CD8-positive, alpha-beta memory T cell (primary cell): ENCODE data around the gene HACD4. TPM values are rescaled to one million over a fixed set of nuclear protein-coding genes. Genes with fewer than 3 reads are reported as not detected.

Experiments
- CTCF ChIA-PET: fragments of 350-600 bp; sonication (Branson Sonifier 250); formaldehyde crosslinking; loops from one replicate; lab custom pipeline; 2021; ENCODE audit warnings: antibody characterized with exemption; lab: Charles Lee
- POLR2A ChIA-PET: fragments of 350-600 bp; sonication (Branson Sonifier 250); formaldehyde crosslinking; loops from one replicate; lab custom pipeline; 2021; ENCODE audit warnings: antibody characterized with exemption; lab: Charles Lee
- DNase-seq, 5 donors: peaks; one replicate each; pipeline versions ENCODE4 v3.0.0 to v3.0.0-alpha.2; 2020 to 2022; ENCODE audit warnings: mixed read lengths in 1 of 5
- H3K27ac ChIP-seq: one replicate; pipeline ENCODE4 v1.7.0; 2013; ENCODE audit warnings: low read depth, mild to moderate bottlenecking, low read length, moderate library complexity
- H3K27me3 ChIP-seq: 2 replicates; pipeline ENCODE4 v1.7.0; 2013; ENCODE audit warnings: low read length, mild to moderate bottlenecking; ENCODE audit not compliant: insufficient read depth, poor library complexity, severe bottlenecking
- H3K36me3 ChIP-seq: 2 replicates; pipeline ENCODE4 v1.7.0; 2013; ENCODE audit warnings: mild to moderate bottlenecking, low read length, moderate library complexity; ENCODE audit not compliant: insufficient read depth
- H3K4me1 ChIP-seq: 2 replicates; pipeline ENCODE4 v1.7.0; 2013; ENCODE audit warnings: mild to moderate bottlenecking, low read length, moderate library complexity; ENCODE audit not compliant: insufficient read depth
- H3K4me3 ChIP-seq: 2 replicates; pipeline ENCODE4 v1.7.0; 2013; ENCODE audit warnings: mild to moderate bottlenecking, low read length
- H3K9me3 ChIP-seq: 2 replicates; pipeline ENCODE4 v1.7.0; 2013; ENCODE audit warnings: mild to moderate bottlenecking, low read length
- H3K27ac Mint-ChIP-seq, 8 donors: one replicate each; pipeline ENCODE4 v1.8.0; 2020 to 2021; ENCODE audit warnings: mixed read lengths in 8 of 8, mild to moderate bottlenecking in 6 of 8, inconsistent platforms in 3 of 8, moderate library complexity in 3 of 8
- H3K27me3 Mint-ChIP-seq, 2 donors: one replicate each; pipeline ENCODE4 v1.8.0; 2020 to 2021; ENCODE audit warnings: mixed read lengths in 2 of 2, mild to moderate bottlenecking in 1 of 2, moderate library complexity in 1 of 2
- H3K36me3 Mint-ChIP-seq, 3 donors: one replicate each; pipeline ENCODE4 v1.8.0; 2020 to 2021; ENCODE audit warnings: mixed read lengths in 3 of 3, inconsistent platforms in 1 of 3, mild to moderate bottlenecking in 1 of 3
- H3K4me1 Mint-ChIP-seq, 3 donors: one replicate each; pipeline ENCODE4 v1.8.0; 2020 to 2021; ENCODE audit warnings: mixed read lengths in 3 of 3, inconsistent platforms in 1 of 3, mild to moderate bottlenecking in 1 of 3
- H3K4me3 Mint-ChIP-seq, 7 donors: one replicate each; pipeline ENCODE4 v1.8.0; 2020 to 2021; ENCODE audit warnings: mixed read lengths in 7 of 7, mild to moderate bottlenecking in 6 of 7, moderate library complexity in 4 of 7, inconsistent platforms in 2 of 7
- H3K9me3 Mint-ChIP-seq, 5 donors: one replicate each; pipeline ENCODE4 v1.8.0; 2020 to 2022; ENCODE audit warnings: mixed read lengths in 5 of 5, mild to moderate bottlenecking in 3 of 5, moderate library complexity in 2 of 5, inconsistent platforms in 1 of 5
- polyA plus RNA-seq: library from polyadenylated mRNA; unstranded; fragments of 300-500 nt; fragmentation: Illumina TruSeq; gene quantifications from one replicate; pipeline ENCODE4 v1.2.3, GENCODE V29; 2021
- total RNA-seq, 2 experiments: library from RNA; stranded (reverse); gene quantifications; one replicate each; pipeline ENCODE4 v1.2.3, GENCODE V29; 2021

HACD4 gene
- total and polyA plus RNA-seq, 3 experiments from 2014 or later = 4.4 to 8.3 (median 4.4) TPM

DNA sequence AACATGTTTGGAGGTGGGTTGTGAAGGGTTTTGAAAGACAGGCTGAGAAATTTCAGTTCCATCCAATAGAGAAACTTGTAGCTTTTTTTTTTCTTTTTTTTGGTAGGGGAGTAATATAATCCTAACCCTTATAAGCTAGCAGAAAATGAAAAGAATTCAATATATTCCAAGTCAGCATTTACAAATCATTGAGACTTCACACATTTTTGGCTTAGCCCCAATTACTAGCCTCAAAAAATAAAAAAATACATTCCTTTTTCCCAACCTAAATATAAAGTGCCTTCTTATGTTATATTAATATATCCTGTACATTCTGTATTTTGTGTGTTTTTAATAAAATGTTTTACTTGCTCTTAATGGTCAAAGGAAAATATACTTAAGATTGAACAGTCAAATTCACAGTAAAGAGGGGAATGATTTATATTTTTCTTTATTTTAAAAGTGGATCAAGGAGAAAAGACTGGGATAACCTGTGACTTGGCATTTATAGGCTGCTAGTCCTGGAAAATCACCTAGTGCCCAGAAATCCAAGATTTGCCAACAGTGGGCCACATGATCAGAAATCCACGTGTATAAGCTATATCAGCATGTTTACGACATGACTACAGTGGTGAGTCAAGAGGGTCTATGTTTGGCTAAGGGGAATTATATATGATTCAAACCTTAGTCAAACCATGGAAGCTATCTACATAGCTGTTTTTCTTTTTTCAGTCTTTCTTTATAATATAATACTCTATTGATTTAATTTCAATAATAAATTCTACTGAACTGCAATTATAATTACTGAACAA, 14.5 kb downstream of the HACD4 start:
- no peaks in the 10 kb centered on the region for H3K27me3 ChIP-seq
- no peak overlapping the region for H3K27ac ChIP-seq
- ChIA-PET POLR2A (no interaction called here), CTCF (interaction anchor here (1.6 kb wide), 1 partner anchor 15 kb away, joined by 3 read pairs; the partner anchor contains the start of gene HACD4)
- Mint-ChIP-seq H3K9me3 (no peaks in the 10 kb centered on the region), H3K27me3 (no peaks in the 10 kb centered on the region), H3K36me3 (peaks cover 22 to 76% (median 36%) of the 10 kb centered on the region in 3 donors), H3K4me1 (peaks cover 22 to 51% (median 42%) of the 10 kb centered on the region in 3 donors), H3K27ac (peak overlapping the region in 1 of 8 donors; percentile 24), H3K4me3 (no peak overlapping the region)
- H3K4me1 ChIP-seq = no peaks in the 10 kb centered on the region
- DNase-seq = no peak
- no peaks in the 10 kb centered on the region for H3K9me3 ChIP-seq
- H3K4me3 ChIP-seq = no peak overlapping the region
- H3K36me3 ChIP-seq = no peaks in the 10 kb centered on the region

DNA sequence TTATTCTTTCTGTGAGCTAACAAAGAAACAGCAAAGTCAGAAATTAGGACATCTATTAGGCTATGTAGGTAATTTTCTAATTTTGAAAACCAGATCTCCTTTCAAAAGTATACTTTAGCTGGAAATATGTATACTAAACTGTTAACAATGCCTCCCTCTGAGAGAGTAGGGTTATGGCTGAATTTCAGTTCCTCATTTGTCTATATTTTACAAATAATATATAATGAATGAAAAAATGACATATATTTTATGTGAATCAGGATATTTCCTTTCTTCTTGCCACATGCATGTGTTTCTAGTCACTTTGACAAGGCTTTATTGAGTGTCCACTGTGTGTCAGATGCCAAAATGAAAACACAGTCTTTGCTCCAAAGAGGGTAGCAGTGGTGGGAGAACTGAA, 15.4 kb downstream of the HACD4 start:
- H3K36me3 ChIP-seq = no peaks in the 10 kb centered on the region
- Mint-ChIP-seq H3K9me3 (no peaks in the 10 kb centered on the region), H3K36me3 (peaks cover 20 to 77% (median 35%) of the 10 kb centered on the region in 3 donors), H3K27ac (peak overlapping the region in 2 of 8 donors; percentile 20 to 38), H3K4me3 (no peak overlapping the region), H3K4me1 (peaks cover 16 to 49% (median 34%) of the 10 kb centered on the region in 3 donors), H3K27me3 (no peaks in the 10 kb centered on the region)
- POLR2A ChIA-PET = no interaction called here
- no peaks in the 10 kb centered on the region for H3K4me1 ChIP-seq
- H3K4me3 ChIP-seq = no peak overlapping the region
- no peaks in the 10 kb centered on the region for H3K9me3 ChIP-seq
- CTCF ChIA-PET = no interaction called here
- H3K27me3 ChIP-seq = no peaks in the 10 kb centered on the region
- no peak overlapping the region for H3K27ac ChIP-seq
- DNase-seq = no peak

- no peak for DNase-seq
- Mint-ChIP-seq H3K27ac (peak overlapping the region in 2 of 8 donors; percentile 54 to 86), H3K9me3 (no peaks in the 10 kb centered on the region), H3K27me3 (no peaks in the 10 kb centered on the region), H3K4me3 (no peak overlapping the region), H3K4me1 (peaks cover 12 to 50% (median 27%) of the 10 kb centered on the region in 3 donors), H3K36me3 (peaks cover 20 to 80% (median 39%) of the 10 kb centered on the region in 3 donors)
- ChIA-PET POLR2A (no interaction called here), CTCF (no interaction called here)
- Histone ChIP-seq H3K9me3 (no peaks in the 10 kb centered on the region), H3K36me3 (no peaks in the 10 kb centered on the region), H3K4me3 (no peak overlapping the region), H3K27me3 (no peaks in the 10 kb centered on the region), H3K4me1 (no peaks in the 10 kb centered on the region), H3K27ac (no peak overlapping the region)
These were observed 16.2 kb downstream of the HACD4 start for GRCh38 chr9:21015129-21015815.

- peak in 2 of 5 donors; percentile 3 to 24 for DNase-seq
- Mint-ChIP-seq H3K36me3 (peaks cover 33 to 55% (median 34%) of the 10 kb centered on the region in 3 donors), H3K27me3 (no peaks in the 10 kb centered on the region), H3K27ac (peak overlapping the region; percentile 76 to 93 (median 80)), H3K4me1 (peaks cover 33 to 55% (median 48%) of the 10 kb centered on the region in 3 donors), H3K4me3 (peak overlapping the region; percentile 3 to 66 (median 45)), H3K9me3 (peaks cover 2 to 11% (median 5%) of the 10 kb centered on the region in 5 donors)
- no peak overlapping the region for H3K27ac ChIP-seq
- POLR2A ChIA-PET = interaction anchor here (0.5 to 1.4 kb wide), 2 partner anchors 28 to 29 kb away, joined by 4 to 8 read pairs; partner anchors contain the start of gene HACD4
- H3K4me1 ChIP-seq = peaks cover 17% of the 10 kb centered on the region
- H3K9me3 ChIP-seq = no peaks in the 10 kb centered on the region
- H3K27me3 ChIP-seq = no peaks in the 10 kb centered on the region
- peak overlapping the region; percentile 4 for H3K4me3 ChIP-seq
- CTCF ChIA-PET = interaction anchor here (1.2 to 1.5 kb wide), 2 partner anchors 13 to 29 kb away, joined by 4 to 6 read pairs; no protein-coding TSS in a partner anchor
- peaks cover 22% of the 10 kb centered on the region for H3K36me3 ChIP-seq
These were observed 29.4 kb downstream of the HACD4 start for GRCh38 chr9:21002040-21002439.

DNA sequence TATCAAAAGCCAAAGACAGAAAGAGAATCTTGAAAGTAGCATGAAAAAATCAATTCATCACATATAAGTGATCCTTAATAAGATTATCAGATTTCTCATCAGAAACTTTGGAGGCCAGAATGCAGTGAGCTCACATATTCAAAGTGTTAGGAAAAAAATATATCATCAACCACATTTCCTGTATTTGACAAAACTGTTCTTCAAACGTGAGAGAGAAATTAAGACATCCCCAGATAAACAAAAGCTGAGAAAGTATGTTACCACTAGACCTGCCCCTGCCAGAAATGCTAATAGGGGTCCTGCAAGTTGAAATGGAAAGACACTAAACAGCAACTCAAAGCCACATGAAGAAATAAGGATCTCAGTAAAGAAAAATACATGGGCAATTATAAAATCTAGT, 29.9 kb downstream of the HACD4 start:
- DNase-seq = peak in 2 of 5 donors; percentile 34 to 55
- CTCF ChIA-PET = interaction anchor here (1.2 to 1.5 kb wide), 2 partner anchors 13 to 29 kb away, joined by 4 to 6 read pairs; no protein-coding TSS in a partner anchor
- Histone ChIP-seq H3K4me3 (no peak overlapping the region), H3K4me1 (peaks cover 22% of the 10 kb centered on the region), H3K27me3 (no peaks in the 10 kb centered on the region), H3K9me3 (no peaks in the 10 kb centered on the region), H3K27ac (no peak overlapping the region), H3K36me3 (peaks cover 19% of the 10 kb centered on the region)
- peaks cover 28 to 50% (median 33%) of the 10 kb centered on the region in 3 donors for H3K36me3 Mint-ChIP-seq
- peak overlapping the region; percentile 3 to 66 (median 45) for H3K4me3 Mint-ChIP-seq
- POLR2A ChIA-PET = interaction anchor here (0.5 to 1.4 kb wide), 2 partner anchors 29 to 30 kb away, joined by 4 to 8 read pairs; partner anchors contain the start of gene HACD4
- peaks cover 2 to 11% (median 5%) of the 10 kb centered on the region in 5 donors for H3K9me3 Mint-ChIP-seq
- H3K27ac Mint-ChIP-seq = peak overlapping the region; percentile 76 to 93 (median 80)
- peaks cover 37 to 60% (median 52%) of the 10 kb centered on the region in 3 donors for H3K4me1 Mint-ChIP-seq
- no peaks in the 10 kb centered on the region for H3K27me3 Mint-ChIP-seq

DNA sequence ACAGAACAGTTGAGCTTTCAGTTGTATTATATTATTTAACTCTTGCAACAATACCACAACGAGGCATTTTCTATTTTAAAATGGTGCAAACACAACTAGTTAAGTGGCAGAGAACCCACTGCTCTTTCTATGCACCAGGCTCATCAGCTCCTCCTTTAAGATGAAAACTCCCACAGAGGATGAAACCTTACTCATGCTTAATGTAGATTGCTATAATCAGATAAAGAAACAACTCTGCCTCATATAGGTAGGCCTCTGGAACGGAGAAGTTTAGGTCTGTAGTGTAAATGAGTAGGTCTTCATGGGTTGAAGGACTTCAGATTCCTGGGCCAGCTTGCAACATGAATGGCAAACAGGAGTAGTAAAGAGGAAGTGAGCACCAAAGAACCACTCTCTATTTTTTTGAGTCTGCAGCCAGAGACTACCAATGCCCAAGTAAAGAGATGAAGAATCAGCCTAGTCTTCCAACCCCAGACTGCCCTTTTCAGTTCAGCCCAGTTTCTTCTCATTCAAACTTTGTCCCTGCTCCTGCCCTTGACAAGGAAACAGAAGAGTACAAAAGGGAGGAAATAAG, 33.9 kb downstream of the HACD4 start:
- Mint-ChIP-seq H3K36me3 (peaks cover 11 to 44% (median 21%) of the 10 kb centered on the region in 3 donors), H3K9me3 (peaks cover 2 to 11% (median 5%) of the 10 kb centered on the region in 5 donors)

DNA sequence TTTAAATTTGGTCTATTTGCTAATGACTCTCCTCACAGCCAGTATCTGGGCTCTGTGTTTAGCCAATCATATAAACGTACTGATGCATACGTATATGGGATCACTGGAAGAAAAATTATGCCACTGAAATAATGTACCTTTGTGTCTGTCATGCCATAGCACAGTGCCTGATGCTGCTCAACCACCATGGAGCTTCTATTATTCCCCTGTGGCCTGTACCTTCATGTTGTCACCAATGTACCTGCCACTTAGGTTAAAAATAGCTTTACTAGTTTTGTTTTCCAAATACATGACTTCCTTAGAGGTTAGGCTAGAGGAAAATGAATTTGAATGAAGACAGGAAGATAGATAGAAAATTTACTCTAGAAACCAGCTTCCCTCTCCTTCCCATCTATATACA, 34.6 kb downstream of the HACD4 start:
- Histone ChIP-seq H3K4me1 (peaks cover 13% of the 10 kb centered on the region), H3K27me3 (no peaks in the 10 kb centered on the region), H3K36me3 (no peaks in the 10 kb centered on the region), H3K9me3 (no peaks in the 10 kb centered on the region), H3K27ac (no peak overlapping the region), H3K4me3 (no peak overlapping the region)
- Mint-ChIP-seq H3K4me3 (peak overlapping the region in 4 of 7 donors; percentile 1 to 59 (median 45)), H3K36me3 (peaks cover 11 to 42% (median 25%) of the 10 kb centered on the region in 3 donors), H3K4me1 (peaks cover 50 to 61% (median 51%) of the 10 kb centered on the region in 3 donors), H3K9me3 (peaks cover 2 to 11% (median 5%) of the 10 kb centered on the region in 5 donors), H3K27me3 (no peaks in the 10 kb centered on the region), H3K27ac (peak overlapping the region; percentile 24 to 96 (median 81))
- DNase-seq = no peak
- ChIA-PET CTCF (no interaction called here), POLR2A (interaction anchor here (0.9 kb wide), 1 partner anchor 15 kb away, joined by 3 read pairs; no protein-coding TSS in a partner anchor)

More for the DNA sequence above, 33.9 kb downstream of the HACD4 start:
- Mint-ChIP-seq H3K27me3 (no peaks in the 10 kb centered on the region), H3K4me3 (peak overlapping the region in 2 of 7 donors; percentile 1 to 5), H3K27ac (peak overlapping the region; percentile 53 to 96 (median 78)), H3K4me1 (peaks cover 57 to 69% (median 59%) of the 10 kb centered on the region in 3 donors)
- Histone ChIP-seq H3K4me1 (peaks cover 19% of the 10 kb centered on the region), H3K27ac (no peak overlapping the region), H3K36me3 (no peaks in the 10 kb centered on the region), H3K9me3 (no peaks in the 10 kb centered on the region), H3K27me3 (no peaks in the 10 kb centered on the region), H3K4me3 (no peak overlapping the region)
- DNase-seq = no peak
- ChIA-PET POLR2A (interaction anchor here (0.9 kb wide), 1 partner anchor 14 kb away, joined by 3 read pairs; no protein-coding TSS in a partner anchor), CTCF (interaction anchor here (0.6 kb wide), 1 partner anchor 33 kb away, joined by 3 read pairs; no protein-coding TSS in a partner anchor)
